ENCODE measurements around the gene AK9. TPM values are rescaled to one million over a fixed set of nuclear protein-coding genes. Genes with fewer than 3 reads are reported as not detected.
"Not testable (repeated sequence)": the region's sequence is repeated elsewhere in the genome, so short reads cannot be mapped to it uniquely, and the experiment has no call there.

Gene AK9
- polyA plus RNA-seq, 1 of the 3 experiments (the other 2 are of a cell fraction) = 0.76 TPM

GRCh38 chr6:109738255-109738654, 47.3 kb upstream of the AK9 start:
- no peak for DNase-seq
- no peak overlapping the region for H3K4me3 ChIP-seq (ENCODE audit: low read depth in 2 of 2, low read length in 1 of 2)
- no peak overlapping the region for H2AFZ ChIP-seq (ENCODE audit: low read depth)
- 38% methylated on average over 1 of the region's 1 CpG for WGBS (ENCODE audit: low lambda C conversion rate)
- no peaks in the 10 kb centered on the region for H3K9me3 ChIP-seq
- H3K36me3 ChIP-seq (replicated peaks in 1 of 2; ENCODE audit: control insufficient read depth in 1 of 2, insufficient read depth in 2 of 2, low read length in 1 of 2) = peaks cover 4 to 18% of the 10 kb centered on the region in 2 experiments
- H3F3A ChIP-seq (replicated peaks; ENCODE audit: insufficient read depth) = no peaks in the 10 kb centered on the region
- no peaks in the 10 kb centered on the region for H4K20me1 ChIP-seq (ENCODE audit: insufficient read depth)
- H3K79me2 ChIP-seq (ENCODE audit: insufficient read depth) = no peaks in the 10 kb centered on the region
- no peak overlapping the region; a peak in 1 of 4 replicates for H3K27ac ChIP-seq (ENCODE audit: low read depth in 2 of 2, low read length in 1 of 2)
- H3K9ac ChIP-seq = no peak overlapping the region
- no peaks in the 10 kb centered on the region for H3K27me3 ChIP-seq (ENCODE audit: insufficient read depth)
- no peaks in the 10 kb centered on the region; a peak in 1 of 4 replicates for H3K4me1 ChIP-seq (ENCODE audit: control insufficient read depth in 1 of 2, insufficient read depth in 2 of 2, low read depth in 1 of 2, low read length in 1 of 2)
- POLR2A ChIA-PET = no interaction called here
- no peaks in the 10 kb centered on the region for H3K9me2 ChIP-seq
- no peak for TF ChIP-seq SMC3 (IDR thresholded peaks at IDR 0.05; ENCODE audit: low read depth, low read length)
- TF ChIP-seq TCF12 (IDR thresholded peaks at IDR 0.05) = peak; percentile 38
- H3K4me2 ChIP-seq = no peak overlapping the region
- CTCF ChIA-PET = no interaction called here

GRCh38 chr6:109736273-109737025, 45.4 kb upstream of the AK9 start:
- no peak for TF ChIP-seq TAF1 (IDR thresholded peaks at IDR 0.05; ENCODE audit: borderline replicate concordance, low read depth, low read length)
- TF ChIP-seq SIN3A (IDR thresholded peaks at IDR 0.05; ENCODE audit: borderline replicate concordance, low read depth, low read length) = no peak
- no peak for TF ChIP-seq POLR2AphosphoS5 (IDR thresholded peaks at IDR 0.05; ENCODE audit: low read depth, low read length)
- no peak for TF ChIP-seq MAX (IDR thresholded peaks at IDR 0.05; ENCODE audit: low read depth)
- no peak for TF ChIP-seq FOXJ3 (CRISPR knock-in tag; IDR thresholded peaks at IDR 0.05)
- no peak for TF ChIP-seq SMC3 (IDR thresholded peaks at IDR 0.05; ENCODE audit: low read depth, low read length)
- no peak for TF ChIP-seq EZH2phosphoT487 (IDR thresholded peaks at IDR 0.05; ENCODE audit: borderline replicate concordance, low read depth)
- no peak for TF ChIP-seq MEF2A (IDR thresholded peaks at IDR 0.05; ENCODE audit: borderline replicate concordance, low read depth)
- TF ChIP-seq RAD21 (IDR thresholded peaks at IDR 0.05; ENCODE audit: low read length) = no peak
- TF ChIP-seq JUND (IDR thresholded peaks at IDR 0.05) = no peak
- TF ChIP-seq YY1 (IDR thresholded peaks at IDR 0.05; ENCODE audit: low read depth) = no peak
- no peak for TF ChIP-seq ZBTB33 (IDR thresholded peaks at IDR 0.05; ENCODE audit: borderline replicate concordance, low read depth)
- no peak for TF ChIP-seq FOSL2 (IDR thresholded peaks at IDR 0.05; ENCODE audit: borderline replicate concordance, low read depth)
- TF ChIP-seq RXRA (IDR thresholded peaks at IDR 0.05; ENCODE audit: borderline replicate concordance, low read depth) = no peak
- no peak for TF ChIP-seq TCF12 (IDR thresholded peaks at IDR 0.05)
- TF ChIP-seq RFX5 (IDR thresholded peaks at IDR 0.05; ENCODE audit: low read length) = no peak
- Histone ChIP-seq H3K27me3 (ENCODE audit: insufficient read depth) (no peaks in the 10 kb centered on the region), H2AFZ (ENCODE audit: low read depth) (no peak overlapping the region), H3K79me2 (ENCODE audit: insufficient read depth) (no peaks in the 10 kb centered on the region), H3K4me1 (ENCODE audit: control insufficient read depth in 1 of 2, insufficient read depth in 2 of 2, low read depth in 1 of 2, low read length in 1 of 2) (no peaks in the 10 kb centered on the region; a peak in 1 of 4 replicates), H3K27ac (ENCODE audit: low read depth in 2 of 2, low read length in 1 of 2) (no peak overlapping the region), H3K36me3 (replicated peaks in 1 of 2; ENCODE audit: control insufficient read depth in 1 of 2, insufficient read depth in 2 of 2, low read length in 1 of 2) (peaks cover 4 to 20% of the 10 kb centered on the region in 2 experiments), H3K4me3 (ENCODE audit: low read depth in 2 of 2, low read length in 1 of 2) (no peak overlapping the region), H3K9me3 (no peaks in the 10 kb centered on the region), H3K9me2 (no peaks in the 10 kb centered on the region), H3K4me2 (no peak overlapping the region), H3F3A (replicated peaks; ENCODE audit: insufficient read depth) (no peaks in the 10 kb centered on the region), H4K20me1 (ENCODE audit: insufficient read depth) (no peaks in the 10 kb centered on the region), H3K9ac (no peak overlapping the region)
- 100% methylated on average over 1 of the region's 1 CpG for WGBS (ENCODE audit: low lambda C conversion rate)
- ChIA-PET CTCF (interaction anchor here (0.7 to 1.2 kb wide), 3 partner anchors 14 to 360 kb away, joined by 3 to 4 read pairs (median 3); no protein-coding TSS in a partner anchor), POLR2A (no interaction called here)
- DNase-seq = no peak

GRCh38 chr6:109725250-109725649, 34.2 kb upstream of the AK9 start:
- DNase-seq; H3K27me3 ChIP-seq (ENCODE audit: insufficient read depth); H3K4me2 ChIP-seq; CTCF ChIA-PET; H3K4me1 ChIP-seq (ENCODE audit: control insufficient read depth in 1 of 2, insufficient read depth in 2 of 2, low read depth in 1 of 2, low read length in 1 of 2); POLR2A ChIA-PET; H3K9me3 ChIP-seq; H4K20me1 ChIP-seq (ENCODE audit: insufficient read depth); H3K36me3 ChIP-seq (replicated peaks in 1 of 2; ENCODE audit: control insufficient read depth in 1 of 2, insufficient read depth in 2 of 2, low read length in 1 of 2); H3K9ac ChIP-seq; H3F3A ChIP-seq (replicated peaks; ENCODE audit: insufficient read depth); H3K79me2 ChIP-seq (ENCODE audit: insufficient read depth); H3K4me3 ChIP-seq (ENCODE audit: low read depth in 2 of 2, low read length in 1 of 2); H3K27ac ChIP-seq (ENCODE audit: low read depth in 2 of 2, low read length in 1 of 2); H3K9me2 ChIP-seq; H2AFZ ChIP-seq (ENCODE audit: low read depth): not testable (repeated sequence)
- 88% methylated on average over 3 of the region's 3 CpGs for WGBS (ENCODE audit: low lambda C conversion rate)
